Keratinocyte (primary cell): ENCODE results near the gene MAST3. TPM values are rescaled to one million over a fixed set of nuclear protein-coding genes. Genes with fewer than 3 reads are reported as not detected.

Source experiments
- DNase-seq: peaks from one replicate; pipeline ENCODE4 v3.0.0-alpha.2; 2011; ENCODE audit warnings: low read depth, missing footprints, low spot score
- FAIRE-seq: peaks from 2 replicates; lab custom pipeline; 2011; peaks lifted over from hg19 to GRCh38; lab: Jason Lieb, UNC
- H2AFZ ChIP-seq: 2 replicates; pipeline ENCODE4 v1.6.0; 2012; ENCODE audit warnings: low read length, control low read depth, inconsistent platforms; ENCODE audit not compliant: control insufficient read depth
- H3K27ac ChIP-seq: 2 replicates; pipeline ENCODE4 v1.5.1; 2011; ENCODE audit warnings: low read length; ENCODE audit not compliant: control insufficient read depth, insufficient read depth
- H3K27me3 ChIP-seq: 3 replicates; pipeline ENCODE4 v1.6.0; 2011; ENCODE audit warnings: low read length; ENCODE audit not compliant: control insufficient read depth, insufficient read depth; ENCODE audit errors: extremely low read depth
- H3K36me3 ChIP-seq, 2 experiments: 2 replicates in 1 of 2; 3 replicates in 1 of 2; pipeline ENCODE4 v1.5.1; 2011; ENCODE audit warnings: low read length in 2 of 2, mild to moderate bottlenecking in 1 of 2; ENCODE audit not compliant: control insufficient read depth in 2 of 2, insufficient read depth in 2 of 2; ENCODE audit errors: extremely low read depth in 1 of 2
- H3K4me1 ChIP-seq: 3 replicates; pipeline ENCODE4 v1.5.1; 2011; ENCODE audit warnings: low read length; ENCODE audit not compliant: control insufficient read depth, insufficient read depth; ENCODE audit errors: extremely low read depth
- H3K4me2 ChIP-seq: 3 replicates; pipeline ENCODE4 v1.6.0; 2011; ENCODE audit warnings: low read depth, low read length; ENCODE audit not compliant: control insufficient read depth, insufficient read depth; ENCODE audit errors: extremely low read depth
- H3K4me3 ChIP-seq, 3 experiments: fragments of 200-600 bp in 1 of 3; sonication (generic) in 1 of 3; 2 replicates in 2 of 3; 3 replicates in 1 of 3; pipeline ENCODE4 v1.5.1; 2011 to 2016; ENCODE audit warnings: low read length in 3 of 3, mild to moderate bottlenecking in 3 of 3, control low read depth in 2 of 3, inconsistent platforms in 1 of 3, low read depth in 1 of 3, mixed read lengths in 1 of 3, mixed run types in 1 of 3, moderate library complexity in 1 of 3; ENCODE audit not compliant: control insufficient read depth in 2 of 3, insufficient read depth in 2 of 3; ENCODE audit errors: extremely low read depth in 1 of 3
- H3K79me2 ChIP-seq: 2 replicates; pipeline ENCODE4 v1.6.0; 2012; ENCODE audit warnings: low read length; ENCODE audit not compliant: control insufficient read depth, insufficient read depth
- H3K9ac ChIP-seq: 3 replicates; pipeline ENCODE4 v1.6.0; 2011; ENCODE audit warnings: low read length; ENCODE audit not compliant: control insufficient read depth, insufficient read depth; ENCODE audit errors: extremely low read depth
- H3K9me1 ChIP-seq: 3 replicates; pipeline ENCODE4 v1.6.0; 2011; ENCODE audit warnings: low read length; ENCODE audit not compliant: control insufficient read depth, insufficient read depth; ENCODE audit errors: extremely low read depth
- H3K9me3 ChIP-seq: 2 replicates; pipeline ENCODE4 v1.5.1; 2012; ENCODE audit warnings: low read depth, low read length; ENCODE audit not compliant: control insufficient read depth
- H4K20me1 ChIP-seq: 3 replicates; pipeline ENCODE4 v1.6.0; 2011; ENCODE audit warnings: low read length; ENCODE audit not compliant: control insufficient read depth, insufficient read depth; ENCODE audit errors: extremely low read depth
- EZH2 ChIP-seq: IDR thresholded peaks from one replicate; pipeline ENCODE4 v1.6.1; 2012; ENCODE audit warnings: inconsistent platforms, mild to moderate bottlenecking, low read length, moderate library complexity
- dilution Hi-C: fragments of 300-500 bp; cut with MboI; formaldehyde crosslinking; loops from one replicate; pipeline ENCODE4 v1.7.0; 2020; ENCODE audit warnings: low sequenced_read_pairs; ENCODE audit not compliant: extremely low pct_ligation_motif_present
- polyA plus RNA-seq, 5 experiments: library from polyadenylated mRNA; depleted of rRNA in 3 of 5; stranded (reverse) in 3 of 5; stranded (forward) in 1 of 5; unstranded in 1 of 5; fragments of >200 nt; gene quantifications; 1 replicate in 1 of 5; 2 replicates in 3 of 5; 3 replicates in 1 of 5; pipeline versions ENCODE4 v1.2.1 to v1.2.3, GENCODE V29; 2011 to 2012; ENCODE audit warnings: missing spikeins in 2 of 5, low read depth in 1 of 5, low replicate concordance in 1 of 5
- TF ChIP-seq, protein P1 (sequence below), 3 experiments: IDR thresholded peaks in 1 of 3; conservative IDR thresholded peaks in 1 of 3; optimal IDR thresholded peaks in 1 of 3; 2 replicates in 2 of 3; 3 replicates in 1 of 3; pipeline versions ENCODE3 to v1.5.1; 2011; ENCODE audit warnings: low read length in 3 of 3, mild to moderate bottlenecking in 3 of 3, moderate library complexity in 2 of 3, control low read depth in 1 of 3, inconsistent platforms in 1 of 3; ENCODE audit not compliant: insufficient read depth in 2 of 3; ENCODE audit errors: extremely low read depth in 1 of 3

MAST3 gene
- polyA plus RNA-seq, 1 donor (not counting 4 experiments of a cell fraction or from before 2014, with no cell fraction given): 0.73 TPM

DNA sequence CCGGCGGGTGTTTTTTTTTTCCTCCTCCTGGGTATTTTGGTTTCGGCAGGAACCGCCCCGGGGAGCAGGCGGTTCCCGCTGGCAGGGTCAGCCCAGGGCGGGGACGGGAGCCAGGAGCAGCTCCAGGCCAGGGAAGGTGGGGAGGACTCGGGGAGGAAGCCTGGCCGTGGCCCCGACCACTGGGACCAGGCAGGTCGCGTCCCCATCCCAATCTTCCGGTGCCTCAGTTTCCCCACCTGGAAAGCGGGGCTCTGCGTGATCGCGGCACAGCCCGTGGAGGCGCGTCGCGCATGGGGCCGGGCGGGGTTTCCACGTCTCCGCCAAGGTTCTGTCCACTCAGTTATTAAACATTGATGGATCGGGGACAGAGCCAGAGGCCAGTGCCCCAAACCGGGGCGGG lies 45.7 kb upstream of the MAST3 start:
- no peak overlapping the region for H2AFZ ChIP-seq
- no peaks in the 10 kb centered on the region for H3K9me3 ChIP-seq
- no peak overlapping the region for H3K4me2 ChIP-seq
- no peak for DNase-seq
- no peaks in the 10 kb centered on the region for H3K4me1 ChIP-seq
- FAIRE-seq: no peak
- H3K9ac ChIP-seq: no peak overlapping the region
- no peak overlapping the region for H3K4me3 ChIP-seq
- TF ChIP-seq, protein P1, sequence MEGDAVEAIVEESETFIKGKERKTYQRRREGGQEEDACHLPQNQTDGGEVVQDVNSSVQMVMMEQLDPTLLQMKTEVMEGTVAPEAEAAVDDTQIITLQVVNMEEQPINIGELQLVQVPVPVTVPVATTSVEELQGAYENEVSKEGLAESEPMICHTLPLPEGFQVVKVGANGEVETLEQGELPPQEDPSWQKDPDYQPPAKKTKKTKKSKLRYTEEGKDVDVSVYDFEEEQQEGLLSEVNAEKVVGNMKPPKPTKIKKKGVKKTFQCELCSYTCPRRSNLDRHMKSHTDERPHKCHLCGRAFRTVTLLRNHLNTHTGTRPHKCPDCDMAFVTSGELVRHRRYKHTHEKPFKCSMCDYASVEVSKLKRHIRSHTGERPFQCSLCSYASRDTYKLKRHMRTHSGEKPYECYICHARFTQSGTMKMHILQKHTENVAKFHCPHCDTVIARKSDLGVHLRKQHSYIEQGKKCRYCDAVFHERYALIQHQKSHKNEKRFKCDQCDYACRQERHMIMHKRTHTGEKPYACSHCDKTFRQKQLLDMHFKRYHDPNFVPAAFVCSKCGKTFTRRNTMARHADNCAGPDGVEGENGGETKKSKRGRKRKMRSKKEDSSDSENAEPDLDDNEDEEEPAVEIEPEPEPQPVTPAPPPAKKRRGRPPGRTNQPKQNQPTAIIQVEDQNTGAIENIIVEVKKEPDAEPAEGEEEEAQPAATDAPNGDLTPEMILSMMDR (optimal IDR thresholded peaks at IDR 0.05 in 1 of 3, IDR thresholded peaks at IDR 0.05 in 1 of 3, conservative IDR thresholded peaks at IDR 0.05 in 1 of 3; ENCODE audit: extremely low read depth in 1 of 3, insufficient read depth in 2 of 3, low read length in 3 of 3): no peak
- no peak for TF ChIP-seq EZH2
- H3K9me1 ChIP-seq: no peaks in the 10 kb centered on the region
- H3K36me3 ChIP-seq: no peaks in the 10 kb centered on the region
- no peaks in the 10 kb centered on the region for H4K20me1 ChIP-seq
- peaks cover 9% of the 10 kb centered on the region for H3K27me3 ChIP-seq
- H3K27ac ChIP-seq: no peak overlapping the region
- dilution Hi-C loops: no loop called here
- H3K79me2 ChIP-seq: no peaks in the 10 kb centered on the region

DNA sequence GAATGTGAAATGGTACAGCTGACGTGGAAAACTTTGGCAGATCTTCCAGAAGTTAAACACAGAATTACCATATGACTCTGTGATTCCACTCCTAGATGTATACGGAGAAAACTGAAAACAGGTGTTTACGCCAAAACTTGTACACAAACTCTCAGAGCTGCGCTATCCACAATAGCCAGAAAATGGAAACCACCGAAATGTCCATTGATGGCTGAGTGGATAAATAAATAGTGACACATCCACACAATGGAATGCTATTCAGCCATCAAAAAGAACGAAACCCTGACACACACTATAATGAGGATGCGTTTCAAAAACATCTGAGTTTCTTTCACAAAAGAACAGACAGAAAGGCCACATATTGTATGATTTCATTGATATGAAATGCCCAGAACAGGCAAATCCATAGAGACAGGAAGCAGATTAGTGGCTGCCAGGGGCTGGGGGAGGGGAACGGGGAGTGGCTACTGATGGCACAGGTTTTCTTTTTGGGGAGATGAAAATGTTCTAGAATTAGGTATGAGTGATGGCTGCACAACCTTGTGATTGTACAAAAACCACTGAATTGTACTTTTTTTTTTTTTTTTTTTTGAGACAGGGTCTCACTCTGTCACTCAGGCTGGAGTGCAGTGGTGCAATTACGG lies 43.9 kb upstream of the MAST3 start:
- Histone ChIP-seq H2AFZ (no peak overlapping the region), H3K9ac (no peak overlapping the region), H4K20me1 (no peaks in the 10 kb centered on the region), H3K27me3 (peaks cover 9% of the 10 kb centered on the region), H3K9me1 (no peaks in the 10 kb centered on the region), H3K9me3 (no peaks in the 10 kb centered on the region), H3K4me2 (no peak overlapping the region), H3K4me1 (no peaks in the 10 kb centered on the region), H3K27ac (no peak overlapping the region), H3K79me2 (no peaks in the 10 kb centered on the region), H3K4me3 (no peak overlapping the region), H3K36me3 (no peaks in the 10 kb centered on the region)
- dilution Hi-C loops: no loop called here
- DNase-seq: no peak
- FAIRE-seq: no peak
- TF ChIP-seq, protein P1 (optimal IDR thresholded peaks at IDR 0.05 in 1 of 3, IDR thresholded peaks at IDR 0.05 in 1 of 3, conservative IDR thresholded peaks at IDR 0.05 in 1 of 3; ENCODE audit: extremely low read depth in 1 of 3, insufficient read depth in 2 of 3, low read length in 3 of 3): no peak
- TF ChIP-seq EZH2: no peak
